ENCODE measurements around the gene NISCH.

NISCH gene

GRCh38 chr3:52436500-52437149, 18.8 kb upstream of the NISCH start:
- Mint-ChIP-seq H3K36me3 (ENCODE audit: low read depth) (no peaks in the 10 kb centered on the region), H3K9me3 (no peaks in the 10 kb centered on the region)

DNA sequence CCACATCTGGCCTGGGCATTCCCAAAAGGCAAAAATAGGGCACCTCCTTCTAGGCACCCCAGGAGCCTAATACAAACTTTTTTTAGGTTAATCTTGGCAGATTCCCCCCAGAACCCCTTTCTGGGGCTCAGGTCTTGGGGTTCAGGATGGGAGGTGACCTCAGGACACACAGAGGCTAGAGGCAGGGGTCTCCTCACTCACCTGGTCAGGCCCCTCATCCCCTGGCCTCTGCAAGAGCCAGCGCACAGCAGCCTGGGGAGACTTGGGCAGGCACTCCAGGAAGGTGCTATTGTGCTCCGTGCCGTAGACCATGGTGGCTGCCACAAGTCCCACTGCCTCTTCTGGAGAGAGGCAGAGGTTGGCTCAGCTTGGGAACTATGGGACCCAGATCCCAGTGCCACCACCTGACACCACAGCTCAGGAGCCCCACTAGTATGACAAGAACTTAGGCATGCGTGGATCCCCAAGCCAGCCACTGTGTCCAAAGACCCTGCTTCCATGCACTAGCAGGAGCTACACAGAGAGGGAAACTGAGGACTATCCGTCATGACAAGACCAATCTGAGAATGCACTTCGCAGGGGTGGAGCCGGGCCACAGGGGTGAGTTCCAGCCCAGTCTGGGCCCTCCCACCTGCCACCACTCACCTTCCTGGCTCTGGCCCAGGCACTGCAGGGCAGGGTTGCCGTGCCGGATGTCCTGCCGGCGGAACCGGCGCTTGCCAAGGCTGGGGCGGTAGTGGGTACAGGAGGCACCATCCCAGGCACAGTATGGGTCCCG, 17.9 kb upstream of the NISCH start:
- H3K27me3 Mint-ChIP-seq (ENCODE audit: low read depth): no peaks in the 10 kb centered on the region
- peaks cover 30% of the 10 kb centered on the region for H3K4me1 Mint-ChIP-seq
- no peaks in the 10 kb centered on the region for H3K36me3 Mint-ChIP-seq (ENCODE audit: low read depth)
- H3K4me3 Mint-ChIP-seq: peak overlapping the region in 1 of 3 experiments; percentile 25
- H3K27ac Mint-ChIP-seq: peak overlapping the region; percentile 42 to 76 (median 51)
- TF ChIP-seq, protein P1, sequence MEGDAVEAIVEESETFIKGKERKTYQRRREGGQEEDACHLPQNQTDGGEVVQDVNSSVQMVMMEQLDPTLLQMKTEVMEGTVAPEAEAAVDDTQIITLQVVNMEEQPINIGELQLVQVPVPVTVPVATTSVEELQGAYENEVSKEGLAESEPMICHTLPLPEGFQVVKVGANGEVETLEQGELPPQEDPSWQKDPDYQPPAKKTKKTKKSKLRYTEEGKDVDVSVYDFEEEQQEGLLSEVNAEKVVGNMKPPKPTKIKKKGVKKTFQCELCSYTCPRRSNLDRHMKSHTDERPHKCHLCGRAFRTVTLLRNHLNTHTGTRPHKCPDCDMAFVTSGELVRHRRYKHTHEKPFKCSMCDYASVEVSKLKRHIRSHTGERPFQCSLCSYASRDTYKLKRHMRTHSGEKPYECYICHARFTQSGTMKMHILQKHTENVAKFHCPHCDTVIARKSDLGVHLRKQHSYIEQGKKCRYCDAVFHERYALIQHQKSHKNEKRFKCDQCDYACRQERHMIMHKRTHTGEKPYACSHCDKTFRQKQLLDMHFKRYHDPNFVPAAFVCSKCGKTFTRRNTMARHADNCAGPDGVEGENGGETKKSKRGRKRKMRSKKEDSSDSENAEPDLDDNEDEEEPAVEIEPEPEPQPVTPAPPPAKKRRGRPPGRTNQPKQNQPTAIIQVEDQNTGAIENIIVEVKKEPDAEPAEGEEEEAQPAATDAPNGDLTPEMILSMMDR (IDR thresholded peaks at IDR 0.05; ENCODE audit: unreplicated experiment in 3 of 3): no peak
- no peaks in the 10 kb centered on the region for H3K9me3 Mint-ChIP-seq

More at GRCh38 chr3:52436500-52437149, 18.8 kb upstream of the NISCH start:
- TF ChIP-seq, protein P1 (IDR thresholded peaks at IDR 0.05; ENCODE audit: unreplicated experiment in 3 of 3): no peak
- H3K4me1 Mint-ChIP-seq: peaks cover 39% of the 10 kb centered on the region
- no peaks in the 10 kb centered on the region for H3K27me3 Mint-ChIP-seq (ENCODE audit: low read depth)
- no peak overlapping the region for H3K4me3 Mint-ChIP-seq
- peak overlapping the region; percentile 42 to 85 (median 76) for H3K27ac Mint-ChIP-seq

GRCh38 chr3:52438104-52438376, 17.4 kb upstream of the NISCH start:
- Mint-ChIP-seq H3K4me3 (no peak overlapping the region), H3K9me3 (no peaks in the 10 kb centered on the region)

DNA sequence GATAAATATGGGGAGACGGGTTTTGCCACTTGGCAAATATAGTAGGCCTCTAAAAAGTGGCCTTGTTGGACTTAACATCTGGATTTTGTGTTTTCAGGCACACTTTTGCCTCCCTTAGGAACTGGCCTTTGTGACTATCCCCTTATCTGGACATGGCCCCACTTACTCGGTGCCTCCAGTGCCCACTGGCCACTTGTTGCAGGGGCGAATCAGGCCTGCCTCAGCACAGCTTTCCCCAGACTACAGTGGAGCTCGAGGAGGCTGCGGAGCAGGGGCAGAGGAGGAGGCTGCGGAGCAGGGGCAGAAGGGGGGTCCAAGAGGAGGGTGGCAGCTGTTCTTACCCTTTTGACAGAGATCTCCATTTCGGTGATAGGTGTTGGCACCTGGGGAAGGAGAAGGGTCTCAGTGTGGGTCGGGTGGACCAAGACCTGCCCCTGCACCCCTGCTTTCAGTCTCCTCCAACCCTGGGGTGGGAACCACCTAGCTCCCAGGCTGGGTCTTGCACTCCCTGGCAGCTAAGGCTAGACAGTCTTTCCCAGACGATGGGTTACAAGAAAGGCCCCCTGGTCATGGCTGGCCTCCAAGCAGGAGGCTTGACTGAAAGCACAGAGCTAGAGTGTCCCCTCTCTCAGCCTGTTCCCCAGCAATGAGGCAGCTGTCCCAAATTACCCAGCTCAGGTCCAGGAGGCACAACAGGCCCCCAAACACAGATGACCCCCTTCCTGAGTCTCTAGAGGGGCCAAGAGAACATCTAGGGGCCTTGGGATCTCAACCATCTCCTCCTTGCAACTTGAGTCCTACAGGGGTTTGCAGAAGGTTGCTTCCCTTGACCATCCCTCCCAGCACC, 16.6 kb upstream of the NISCH start:
- H3K9me3 Mint-ChIP-seq: no peaks in the 10 kb centered on the region
- no peaks in the 10 kb centered on the region for H3K36me3 Mint-ChIP-seq (ENCODE audit: low read depth)
- no peaks in the 10 kb centered on the region for H3K27me3 Mint-ChIP-seq (ENCODE audit: low read depth)
- no peak overlapping the region for H3K4me3 Mint-ChIP-seq
- TF ChIP-seq, protein P1 (IDR thresholded peaks at IDR 0.05; ENCODE audit: unreplicated experiment in 3 of 3): no peak
- H3K4me1 Mint-ChIP-seq: peaks cover 17% of the 10 kb centered on the region
- H3K27ac Mint-ChIP-seq: no peak overlapping the region

More at GRCh38 chr3:52438104-52438376, 17.4 kb upstream of the NISCH start:
- H3K27me3 Mint-ChIP-seq (ENCODE audit: low read depth): no peaks in the 10 kb centered on the region
- no peak overlapping the region for H3K27ac Mint-ChIP-seq
- TF ChIP-seq, protein P1 (IDR thresholded peaks at IDR 0.05; ENCODE audit: unreplicated experiment in 3 of 3): no peak
- peaks cover 25% of the 10 kb centered on the region for H3K4me1 Mint-ChIP-seq
- H3K36me3 Mint-ChIP-seq (ENCODE audit: low read depth): no peaks in the 10 kb centered on the region

- no peak overlapping the region for H3K27ac Mint-ChIP-seq
- no peaks in the 10 kb centered on the region for H3K9me3 Mint-ChIP-seq
- peaks cover 14% of the 10 kb centered on the region for H3K4me1 Mint-ChIP-seq
- H3K36me3 Mint-ChIP-seq (ENCODE audit: low read depth): no peaks in the 10 kb centered on the region
- no peak overlapping the region for H3K4me3 Mint-ChIP-seq
- TF ChIP-seq, protein P1 (IDR thresholded peaks at IDR 0.05; ENCODE audit: unreplicated experiment in 3 of 3): no peak
- no peaks in the 10 kb centered on the region for H3K27me3 Mint-ChIP-seq (ENCODE audit: low read depth)
These were observed 15.8 kb upstream of the NISCH start for GRCh38 chr3:52439426-52440248.

Data from nephron (organoid).